DMS153 (cell line): Measurements from ENCODE around the gene PPP1R11.
"Not testable (repeated sequence)": the region's sequence is repeated elsewhere in the genome, so short reads cannot be mapped to it uniquely, and the experiment has no call there.

Source experiments
- DNase-seq: peaks from one replicate; lab custom pipeline; 2025; lab: John Stamatoyannopoulos, UW

PPP1R11 gene

GRCh38 chr6:30097902-30098768 is 31.1 kb downstream of the PPP1R11 start:
- no peak for DNase-seq

GRCh38 chr6:30100154-30100553 is 33.2 kb downstream of the PPP1R11 start:
- no peak for DNase-seq

GRCh38 chr6:30100585-30101443 is 33.8 kb downstream of the PPP1R11 start:
- no peak for DNase-seq

- DNase-seq, result peak; percentile 79
Observed at GRCh38 chr6:30101444-30102413, 34.7 kb downstream of the PPP1R11 start.

- no peak for DNase-seq
Observed at GRCh38 chr6:30102414-30102969, 35.5 kb downstream of the PPP1R11 start.

- peak; percentile 51 for DNase-seq
Observed at GRCh38 chr6:30102970-30103871, 36.2 kb downstream of the PPP1R11 start.

- no peak for DNase-seq
Observed at GRCh38 chr6:30103872-30104179, 36.8 kb downstream of the PPP1R11 start.

GRCh38 chr6:30104661-30105060 is 37.7 kb downstream of the PPP1R11 start:
- DNase-seq, result no peak

GRCh38 chr6:30111266-30111856 is 44.4 kb downstream of the PPP1R11 start:
- no peak for DNase-seq

- DNase-seq, result no peak
Observed at GRCh38 chr6:30112402-30112994, 45.5 kb downstream of the PPP1R11 start.

GRCh38 chr6:30113003-30113759 is 46.2 kb downstream of the PPP1R11 start, which contains the start of gene TRIM31:
Gene TRIM31 (minus strand): TSS chr6:30113090. CDS start chr6:30112805, 285 bp downstream.
- no peak for DNase-seq

- no peak for DNase-seq
Observed at GRCh38 chr6:30113841-30114240, 46.8 kb downstream of the PPP1R11 start.

GRCh38 chr6:30116724-30117123 is 49.7 kb downstream of the PPP1R11 start:
- no peak for DNase-seq

- DNase-seq, result not testable (repeated sequence)
Observed at GRCh38 chr6:30118691-30119090, 51.7 kb downstream of the PPP1R11 start.
